Cerebellar nuclear complex (tissue), 1 donor: ENCODE data around the gene KNSTRN.

Source experiments
- DNase-seq, 2 experiments: peaks; one replicate each; lab custom pipeline; 2025; lab: John Stamatoyannopoulos, UW

The KNSTRN gene

GRCh38 chr15:40382580-40383456 lies at the start of gene KNSTRN:
Gene KNSTRN, plus strand, starts transcription at chr15:40382721. Its CDS starts 115 bp downstream, at chr15:40382836.
- DNase-seq: peak; percentile 53 to 82

GRCh38 chr15:40333922-40334492 lies 48.5 kb upstream of the KNSTRN start:
- no peak for DNase-seq

- no peak for DNase-seq
Measured at GRCh38 chr15:40334541-40334940, 48.0 kb upstream of the KNSTRN start.

GRCh38 chr15:40334941-40335795 lies 47.4 kb upstream of the KNSTRN start:
- DNase-seq: no peak

- no peak for DNase-seq
Measured at GRCh38 chr15:40335938-40336743, 46.4 kb upstream of the KNSTRN start.

GRCh38 chr15:40336744-40337122 lies 45.8 kb upstream of the KNSTRN start:
- DNase-seq: no peak

GRCh38 chr15:40337597-40337996 lies 44.9 kb upstream of the KNSTRN start:
- no peak for DNase-seq

GRCh38 chr15:40338041-40338657 lies 44.4 kb upstream of the KNSTRN start:
- no peak for DNase-seq

- no peak for DNase-seq
Measured at GRCh38 chr15:40338921-40339620, 43.5 kb upstream of the KNSTRN start.

GRCh38 chr15:40339621-40339945 lies 42.9 kb upstream of the KNSTRN start:
- DNase-seq: no peak

GRCh38 chr15:40340038-40340739 lies 42.3 kb upstream of the KNSTRN start:
- DNase-seq: no peak

- no peak for DNase-seq
Measured at GRCh38 chr15:40340740-40341400, 41.7 kb upstream of the KNSTRN start, which contains the start of gene CCDC9B. Gene CCDC9B, minus strand, starts transcription at chr15:40340939. Its CDS starts 120 bp downstream, at chr15:40340819.

GRCh38 chr15:40342416-40343320 lies 39.9 kb upstream of the KNSTRN start:
- no peak for DNase-seq

- DNase-seq: no peak
Measured at GRCh38 chr15:40343512-40343911, 39.0 kb upstream of the KNSTRN start.

GRCh38 chr15:40344217-40344616 lies 38.3 kb upstream of the KNSTRN start:
- DNase-seq: no peak

GRCh38 chr15:40344631-40345120 lies 37.8 kb upstream of the KNSTRN start:
- peak; percentile 47 to 72 for DNase-seq

- no peak for DNase-seq
Measured at GRCh38 chr15:40345225-40345866, 37.2 kb upstream of the KNSTRN start.
